C4-2B (cell line): Measurements from ENCODE around the gene CTNNBIP1.

ENCODE experiments used
- ZFX ChIP-seq: fragments of 450-650 bp; IDR thresholded peaks from 2 replicates; pipeline ENCODE4 v1.6.1; 2017
- TF ChIP-seq, protein P1 (sequence below): fragments of 450-650 bp; conservative IDR thresholded peaks from 2 replicates; pipeline ENCODE4 v1.5.1; 2017; ENCODE audit warnings: mild to moderate bottlenecking

DNA sequence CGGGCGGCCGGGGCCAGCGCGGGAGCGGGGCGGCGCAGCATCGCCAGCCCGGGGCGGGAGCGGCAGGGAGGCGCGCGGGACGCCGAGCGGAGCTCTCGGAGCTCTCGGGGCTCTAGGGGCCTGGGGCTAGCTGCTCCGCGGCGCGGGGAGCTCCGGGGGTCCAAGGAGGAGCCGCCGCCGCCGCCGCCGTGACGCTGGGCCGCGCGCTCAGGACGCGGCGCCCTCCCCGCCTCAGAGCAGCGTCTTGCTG is 86.5 kb downstream of the CTNNBIP1 start:
- TF ChIP-seq, protein P1, sequence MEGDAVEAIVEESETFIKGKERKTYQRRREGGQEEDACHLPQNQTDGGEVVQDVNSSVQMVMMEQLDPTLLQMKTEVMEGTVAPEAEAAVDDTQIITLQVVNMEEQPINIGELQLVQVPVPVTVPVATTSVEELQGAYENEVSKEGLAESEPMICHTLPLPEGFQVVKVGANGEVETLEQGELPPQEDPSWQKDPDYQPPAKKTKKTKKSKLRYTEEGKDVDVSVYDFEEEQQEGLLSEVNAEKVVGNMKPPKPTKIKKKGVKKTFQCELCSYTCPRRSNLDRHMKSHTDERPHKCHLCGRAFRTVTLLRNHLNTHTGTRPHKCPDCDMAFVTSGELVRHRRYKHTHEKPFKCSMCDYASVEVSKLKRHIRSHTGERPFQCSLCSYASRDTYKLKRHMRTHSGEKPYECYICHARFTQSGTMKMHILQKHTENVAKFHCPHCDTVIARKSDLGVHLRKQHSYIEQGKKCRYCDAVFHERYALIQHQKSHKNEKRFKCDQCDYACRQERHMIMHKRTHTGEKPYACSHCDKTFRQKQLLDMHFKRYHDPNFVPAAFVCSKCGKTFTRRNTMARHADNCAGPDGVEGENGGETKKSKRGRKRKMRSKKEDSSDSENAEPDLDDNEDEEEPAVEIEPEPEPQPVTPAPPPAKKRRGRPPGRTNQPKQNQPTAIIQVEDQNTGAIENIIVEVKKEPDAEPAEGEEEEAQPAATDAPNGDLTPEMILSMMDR: no peak
- TF ChIP-seq ZFX: no peak
